Heart right ventricle (tissue), 16 donors: ENCODE data around the gene SIX1. TPM values are rescaled to one million over a fixed set of nuclear protein-coding genes. Genes with fewer than 3 reads are reported as not detected.

Source experiments
- ATAC-seq, 8 donors: fragments of 200-7000 bp; cut with Tn5 transposase; one replicate each; pipeline ENCODE4 v1.9.1; 2020; ENCODE audit warnings: mild to moderate bottlenecking in 8 of 8, moderate library complexity in 8 of 8, moderate number of reproducible peaks in 1 of 8
- DNase-seq, 2 donors: peaks; one replicate each; pipeline ENCODE4 v3.0.0-alpha.2; 2020
- H3K27ac ChIP-seq, 10 donors: fragments of 200-600 bp; sonication (generic) in 2 of 10; one replicate each; pipeline versions ENCODE4 v1.5.0 to v1.8.0; 2020 to 2022; ENCODE audit warnings: mild to moderate bottlenecking in 3 of 10
- H3K27me3 ChIP-seq, 7 donors: fragments of 200-600 bp; one replicate each; pipeline ENCODE4 v1.8.0; 2021 to 2022; ENCODE audit warnings: mild to moderate bottlenecking in 2 of 7
- H3K36me3 ChIP-seq, 9 donors: fragments of 200-600 bp; sonication (generic) in 1 of 9; one replicate each; pipeline versions ENCODE4 v1.5.0 to v1.8.0; 2020 to 2022; ENCODE audit warnings: mild to moderate bottlenecking in 2 of 9
- H3K4me1 ChIP-seq, 9 donors: fragments of 200-600 bp; sonication (generic) in 1 of 9; one replicate each; pipeline versions ENCODE4 v1.5.0 to v1.8.0; 2020 to 2022; ENCODE audit warnings: mild to moderate bottlenecking in 4 of 9
- H3K4me3 ChIP-seq, 10 donors: fragments of 200-600 bp; sonication (generic) in 2 of 10; one replicate each; pipeline versions ENCODE4 v1.5.0 to v1.8.0; 2020 to 2022; ENCODE audit warnings: mild to moderate bottlenecking in 7 of 10, moderate library complexity in 2 of 10
- H3K9me3 ChIP-seq, 11 donors: fragments of 200-600 bp in 10 of 11; sonication (generic) in 2 of 11; one replicate each; pipeline versions ENCODE4 v1.5.0 to v1.8.0; 2013 to 2022; ENCODE audit warnings: mild to moderate bottlenecking in 2 of 11, control low read depth in 1 of 11, moderate library complexity in 1 of 11
- WGBS, 2 donors: extraction: QIAGEN DNeasy Blood & Tissue Kit; methylation state at CpG; one replicate each; pipeline ENCODE4 v1.1.7; 2013; ENCODE audit warnings: inconsistent platforms in 1 of 2; 5-methylcytosine and 5-hydroxymethylcytosine counted together
- intact Hi-C, 10 donors: fragments of 100-400 bp; cut with DNase I; formaldehyde crosslinking; loops; one replicate each; pipeline versions ENCODE4 v1.11.1 to v1.14.2; 2022
- polyA plus RNA-seq, 2 donors: library from polyadenylated mRNA; stranded (reverse); fragments of 200-250 nt; gene quantifications; one replicate each; pipeline ENCODE4 v1.2.3, GENCODE V29; 2013
- total RNA-seq, 10 donors: library from RNA; stranded (reverse); fragmentation: NEBNext Ultra II Directional in 3 of 10; extraction: Animal tissue kit (Norgen Biotek cat#: 25700) in 3 of 10; gene quantifications; one replicate each; pipeline versions ENCODE4 v1.2.1 to v1.2.4, GENCODE V29; 2021 to 2023
- TF ChIP-seq, protein P1 (sequence below), 9 donors: fragments of 200-600 bp; sonication (generic) in 2 of 9; IDR thresholded peaks; one replicate each; pipeline versions ENCODE4 v1.5.0 to v1.8.0; 2021 to 2022; ENCODE audit warnings: antibody characterized with exemption in 9 of 9, mild to moderate bottlenecking in 5 of 9, moderate library complexity in 1 of 9
- donor health status: Arrhythmogenic right ventricular cardiomyopathy.
- donor health status: ischemic (EF 13 %, LVEDD 7.1; RV severe dilation, severe dysfunction).
- donor health status: healthy with polysubstance abuse.
- donor health status: DM: no; HTN: yes; CAD: no.
- donor health status: DM: no; HTN: no; CAD: no.
- donor health status: ischemic (EF 25% LVEDD 6.9; RV normal size, moderate dysfunction).
- donor health status: ischemic (EF 25% LVEDD 5.7; RV mildly dilated, moderate dysfunction).
- donor health status: healthy.
- donor health status: DM: yes; HTN: yes; CAD: no.
- donor health status: Ischemic cardiomyopathy.
- donor health status: ischemic (EF 35%, LVEDD 5.7; RV mildly dilated, moderate dysfunction).
- donor health status: nonischemic (EF 11% LVEDD 7.7; RV severe dilation, severe dysfunction).
- donor health status: DM: yes; HTN: yes; CAD: no.
- donor health status: PGD.
- donor health status: ischemic (EF 29% LVEDD 5.4; RV normal size, mild dysfunction).
- donor health status: nonischemic (EF 23%, LVEDD 6.1; RV moderate dilation, normal function).

Gene SIX1
- total and polyA plus RNA-seq, 12 donors = 0.04 to 0.33 TPM; not detected in 10

DNA sequence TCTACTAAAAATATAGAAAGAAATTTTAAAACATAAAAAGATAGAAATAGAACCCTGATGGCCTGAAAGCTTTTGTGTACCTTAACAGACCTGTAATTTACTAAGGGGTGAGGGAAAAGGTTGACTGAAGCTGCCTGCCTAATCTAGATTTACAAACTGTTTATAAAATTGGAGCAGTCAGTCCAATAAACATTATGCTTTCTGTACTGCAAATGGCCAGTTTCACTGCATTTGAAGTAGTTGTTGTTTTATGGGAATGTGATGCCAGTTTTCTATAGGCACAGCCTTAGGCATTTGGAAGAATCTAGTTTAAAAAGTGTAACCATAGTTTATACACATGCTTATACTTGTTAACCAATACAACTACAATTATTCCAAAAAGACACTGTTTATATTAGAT lies 19.1 kb downstream of the SIX1 start:
- TF ChIP-seq, protein P1, sequence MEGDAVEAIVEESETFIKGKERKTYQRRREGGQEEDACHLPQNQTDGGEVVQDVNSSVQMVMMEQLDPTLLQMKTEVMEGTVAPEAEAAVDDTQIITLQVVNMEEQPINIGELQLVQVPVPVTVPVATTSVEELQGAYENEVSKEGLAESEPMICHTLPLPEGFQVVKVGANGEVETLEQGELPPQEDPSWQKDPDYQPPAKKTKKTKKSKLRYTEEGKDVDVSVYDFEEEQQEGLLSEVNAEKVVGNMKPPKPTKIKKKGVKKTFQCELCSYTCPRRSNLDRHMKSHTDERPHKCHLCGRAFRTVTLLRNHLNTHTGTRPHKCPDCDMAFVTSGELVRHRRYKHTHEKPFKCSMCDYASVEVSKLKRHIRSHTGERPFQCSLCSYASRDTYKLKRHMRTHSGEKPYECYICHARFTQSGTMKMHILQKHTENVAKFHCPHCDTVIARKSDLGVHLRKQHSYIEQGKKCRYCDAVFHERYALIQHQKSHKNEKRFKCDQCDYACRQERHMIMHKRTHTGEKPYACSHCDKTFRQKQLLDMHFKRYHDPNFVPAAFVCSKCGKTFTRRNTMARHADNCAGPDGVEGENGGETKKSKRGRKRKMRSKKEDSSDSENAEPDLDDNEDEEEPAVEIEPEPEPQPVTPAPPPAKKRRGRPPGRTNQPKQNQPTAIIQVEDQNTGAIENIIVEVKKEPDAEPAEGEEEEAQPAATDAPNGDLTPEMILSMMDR (IDR thresholded peaks at IDR 0.05) = no peak
- ATAC-seq (no peak), DNase-seq (no peak)
- H3K4me3 ChIP-seq = no peak overlapping the region
- H3K27me3 ChIP-seq = peaks cover 0 to 71% (median 18%) of the 10 kb centered on the region in 7 donors
- H3K36me3 ChIP-seq = no peaks in the 10 kb centered on the region
- intact Hi-C loops = no loop called here
- no peaks in the 10 kb centered on the region for H3K4me1 ChIP-seq
- H3K27ac ChIP-seq = no peak overlapping the region
- H3K9me3 ChIP-seq = no peaks in the 10 kb centered on the region

DNA sequence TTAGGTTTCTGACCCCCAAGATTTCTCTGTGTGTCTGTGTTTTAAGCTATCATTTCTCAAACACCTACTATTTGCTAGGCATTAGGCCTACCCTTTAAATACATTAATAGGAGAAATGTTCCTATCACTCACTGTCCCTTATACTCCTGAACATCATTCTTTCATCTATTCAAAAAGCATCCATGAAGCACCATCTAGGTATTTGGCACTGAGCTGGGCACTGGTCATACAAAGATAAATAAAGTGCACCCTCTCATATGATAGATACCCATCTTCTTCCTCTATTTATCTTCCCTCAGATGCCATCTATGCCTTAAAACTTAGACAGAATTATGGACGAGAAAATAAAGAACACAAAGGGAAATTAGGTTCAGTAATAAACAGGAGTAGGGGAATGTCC lies 20.4 kb downstream of the SIX1 start:
- ATAC-seq (no peak), DNase-seq (no peak)
- H3K27me3 ChIP-seq = peaks cover 0 to 71% (median 24%) of the 10 kb centered on the region in 7 donors
- H3K4me3 ChIP-seq = no peak overlapping the region
- intact Hi-C loops = loop anchor here in 4 of 10 donors (5.0 kb wide), 3 partner anchors 393 to 623 kb away; no protein-coding TSS in a partner anchor
- TF ChIP-seq, protein P1 (IDR thresholded peaks at IDR 0.05) = no peak
- no peaks in the 10 kb centered on the region for H3K36me3 ChIP-seq
- H3K27ac ChIP-seq = no peak overlapping the region
- WGBS, 2 donors = 71 to 82% methylated on average over 1 of the region's 1 CpG
- no peaks in the 10 kb centered on the region for H3K9me3 ChIP-seq
- no peaks in the 10 kb centered on the region for H3K4me1 ChIP-seq

DNA sequence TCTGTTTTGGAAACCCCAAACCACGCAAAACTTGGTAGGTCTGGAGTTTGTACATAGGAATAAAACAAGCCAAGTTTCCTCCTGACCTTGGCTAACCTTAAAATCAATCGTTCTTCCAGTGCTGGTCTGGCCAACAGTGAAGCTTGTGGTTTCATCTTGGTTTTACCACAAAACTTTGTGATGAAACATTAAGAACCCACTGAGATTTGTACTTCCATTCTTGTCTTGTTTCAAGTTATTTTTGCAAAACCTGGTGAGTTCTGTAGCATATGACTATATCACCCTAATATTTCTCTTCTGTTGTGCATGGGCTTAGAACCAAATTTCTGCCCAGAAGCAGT lies 26.4 kb downstream of the SIX1 start:
- Histone ChIP-seq H3K4me3 (no peak overlapping the region), H3K9me3 (no peaks in the 10 kb centered on the region), H3K36me3 (no peaks in the 10 kb centered on the region), H3K4me1 (no peaks in the 10 kb centered on the region), H3K27me3 (peaks cover 0 to 45% (median 15%) of the 10 kb centered on the region in 7 donors), H3K27ac (no peak overlapping the region)
- DNase-seq = no peak
- WGBS, 2 donors = 30 to 45% methylated on average over 2 of the region's 2 CpGs
- intact Hi-C loops = loop anchor here in 2 of 10 donors (5.0 kb wide), 2 partner anchors 404 to 629 kb away; no protein-coding TSS in a partner anchor
- ATAC-seq = no peak
- TF ChIP-seq, protein P1 (IDR thresholded peaks at IDR 0.05) = no peak

DNA sequence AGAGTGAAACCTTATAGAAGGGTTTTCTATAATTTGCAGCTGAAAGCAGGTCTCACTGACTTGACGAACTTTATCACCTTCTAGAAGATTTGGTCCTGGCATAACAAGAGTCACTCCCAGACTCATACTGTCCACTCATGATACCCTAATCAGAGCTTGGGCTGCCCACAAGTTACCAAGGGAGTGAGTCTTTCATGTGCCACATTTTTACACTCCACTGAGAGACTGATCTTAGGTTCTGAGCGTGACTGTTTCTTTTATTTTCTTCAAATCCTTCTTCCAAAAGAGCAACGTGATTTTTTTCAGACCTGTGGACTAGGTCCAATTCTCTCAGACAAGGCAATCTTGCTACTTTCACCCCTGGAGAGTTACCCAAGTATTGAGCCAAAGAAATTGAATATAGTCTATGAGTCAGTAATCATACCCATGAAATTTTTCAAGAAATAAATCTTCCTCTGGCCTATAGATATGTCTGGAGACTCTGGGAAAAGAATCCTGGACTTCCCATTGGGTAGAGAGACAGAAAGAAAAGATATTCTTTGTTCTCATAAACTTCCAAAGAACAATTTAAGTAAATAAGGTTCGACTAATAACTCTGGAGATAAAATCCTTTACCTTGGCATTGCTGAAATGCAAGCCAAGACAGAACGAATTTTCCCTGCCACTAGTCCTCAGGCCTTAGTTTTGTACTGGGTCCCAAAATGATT lies 26.9 kb downstream of the SIX1 start:
- no peaks in the 10 kb centered on the region for H3K36me3 ChIP-seq
- 54 to 55% methylated on average over 5 of the region's 5 CpGs for WGBS, 2 donors
- TF ChIP-seq, protein P1 (IDR thresholded peaks at IDR 0.05) = no peak
- DNase-seq = no peak
- H3K27me3 ChIP-seq = peaks cover 0 to 40% (median 15%) of the 10 kb centered on the region in 7 donors
- intact Hi-C loops = loop anchor here in 2 of 10 donors (5.0 kb wide), 2 partner anchors 405 to 630 kb away; no protein-coding TSS in a partner anchor
- H3K27ac ChIP-seq = no peak overlapping the region
- ATAC-seq = no peak
- H3K4me1 ChIP-seq = no peaks in the 10 kb centered on the region
- H3K9me3 ChIP-seq = no peaks in the 10 kb centered on the region
- H3K4me3 ChIP-seq = no peak overlapping the region
